ENCODE measurements around the gene GOLGA6L1. TPM values are rescaled to one million over a fixed set of nuclear protein-coding genes. Genes with fewer than 3 reads are reported as not detected.

The GOLGA6L1 gene, protein sequence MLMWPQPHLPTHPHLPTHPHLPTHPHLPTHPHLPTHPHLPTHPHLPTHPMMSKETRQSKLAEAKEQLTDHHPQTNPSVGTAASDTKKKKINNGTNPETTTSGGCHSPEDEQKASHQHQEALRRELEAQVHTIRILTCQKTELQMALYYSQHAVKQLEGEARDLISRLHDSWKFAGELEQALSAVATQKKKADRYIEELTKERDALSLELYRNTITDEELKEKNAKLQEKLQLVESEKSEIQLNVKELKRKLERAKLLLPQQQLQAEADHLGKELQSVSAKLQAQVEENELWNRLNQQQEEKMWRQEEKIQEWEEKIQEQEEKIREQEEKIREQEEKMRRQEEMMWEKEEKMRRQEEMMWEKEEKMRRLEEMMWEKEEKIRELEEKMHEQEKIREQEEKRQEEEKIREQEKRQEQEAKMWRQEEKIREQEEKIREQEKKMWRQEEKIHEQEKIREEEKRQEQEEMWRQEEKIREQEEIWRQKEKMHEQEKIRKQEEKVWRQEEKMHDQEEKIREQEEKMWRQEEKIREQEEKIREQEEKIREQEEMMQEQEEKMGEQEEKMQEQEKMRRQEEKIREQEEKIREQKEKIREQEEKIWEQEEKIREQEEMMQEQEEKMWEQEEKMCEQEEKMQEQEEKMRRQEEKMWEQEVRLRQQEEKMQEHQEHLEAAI
- not detected in 2 replicates for total RNA-seq

DNA sequence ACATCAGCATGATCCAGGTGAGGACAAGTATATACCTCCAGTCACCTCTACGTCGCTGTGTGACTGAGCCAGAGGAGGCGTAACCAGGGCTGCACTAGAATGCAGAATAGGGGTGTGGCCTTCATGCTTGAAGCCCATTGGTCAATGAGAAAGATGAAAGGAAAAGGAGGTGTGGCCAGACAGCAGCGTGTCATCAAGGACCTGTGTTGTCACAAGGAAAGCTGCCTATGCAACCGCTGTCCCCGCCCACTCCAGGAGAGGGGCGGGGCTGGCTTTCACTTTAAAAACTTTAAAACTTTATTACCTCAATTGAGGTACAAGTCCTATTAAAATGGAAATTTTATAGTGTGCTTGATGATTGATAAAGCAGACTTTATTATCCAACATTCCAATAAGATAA is at the start of gene GOLGA6L1:
GOLGA6L1 (minus strand) TSS at position 101 of the 400 bp plus-strand sequence; CDS start at position 10, 91 bp downstream.

Other genes starting within 250 kb of the GOLGA6L1 start
- gene CYFIP1, start 156.5 kb downstream of the GOLGA6L1 start, total RNA-seq = 88.7 and 154 TPM in 2 replicates
- gene TUBGCP5, start 97.3 kb downstream of the GOLGA6L1 start, total RNA-seq = 18.0 and 22.3 TPM in 2 replicates
- gene GOLGA6L26, start 197.4 kb upstream of the GOLGA6L1 start, total RNA-seq = not detected in 2 replicates
- under 0.01 TPM in 1 of 2 replicates, not detected in the other for gene GOLGA8S, start 217.9 kb upstream of the GOLGA6L1 start, total RNA-seq